ENCODE measurements around the gene PRLHR.
"Not testable (repeated sequence)": the region's sequence is repeated elsewhere in the genome, so short reads cannot be mapped to it uniquely, and the experiment has no call there.

Gene PRLHR

GRCh38 chr10:118613863-118614262, 18.4 kb upstream of the PRLHR start:
- not testable (repeated sequence) for H3K36me3 ChIP-seq (ENCODE audit: insufficient read depth, low read length); H3K9me3 ChIP-seq (ENCODE audit: insufficient read depth, low read depth, low read length); H3K4me3 ChIP-seq (ENCODE audit: low read length); H3K27ac ChIP-seq (ENCODE audit: low read depth, low read length); H3K27me3 ChIP-seq (ENCODE audit: insufficient read depth, low read length); H3K9ac ChIP-seq (ENCODE audit: low read depth, low read length); H3K4me1 ChIP-seq (ENCODE audit: insufficient read depth, low read length)
- 94% methylated on average over 4 of the region's 4 CpGs for WGBS

DNA sequence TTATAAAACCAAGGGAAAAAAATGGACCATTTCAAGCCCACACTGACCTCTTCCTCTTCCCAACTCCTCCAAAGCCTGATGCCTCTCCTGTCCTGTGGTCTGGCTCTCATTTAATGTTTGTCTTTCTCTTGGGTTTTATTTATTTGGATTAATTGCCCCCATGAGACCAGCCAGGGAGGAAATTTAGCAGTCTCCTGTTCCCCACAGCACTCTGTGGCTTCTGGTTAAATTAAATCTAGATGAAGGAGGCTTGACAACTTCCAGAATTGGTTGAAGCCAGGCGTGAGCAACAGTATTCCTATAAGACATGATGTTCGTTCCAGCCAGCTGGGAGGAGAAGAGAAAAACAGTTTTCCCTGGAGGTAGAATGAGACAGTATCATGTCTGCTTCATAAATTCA, 15.1 kb upstream of the PRLHR start:
- WGBS: 90% methylated on average over 2 of the region's 2 CpGs
- H3K4me1 ChIP-seq (ENCODE audit: insufficient read depth, low read length): no peaks in the 10 kb centered on the region
- H3K27ac ChIP-seq (ENCODE audit: low read depth, low read length): no peak overlapping the region
- H3K9me3 ChIP-seq (ENCODE audit: insufficient read depth, low read depth, low read length): peaks cover 14% of the 10 kb centered on the region
- no peaks in the 10 kb centered on the region for H3K36me3 ChIP-seq (ENCODE audit: insufficient read depth, low read length)
- H3K4me3 ChIP-seq (ENCODE audit: low read length): no peak overlapping the region
- no peak overlapping the region for H3K9ac ChIP-seq (ENCODE audit: low read depth, low read length)
- no peaks in the 10 kb centered on the region for H3K27me3 ChIP-seq (ENCODE audit: insufficient read depth, low read length)

- no peak overlapping the region for H3K4me3 ChIP-seq (ENCODE audit: low read length)
- 96% methylated on average over 4 of the region's 4 CpGs for WGBS
- H3K27me3 ChIP-seq (ENCODE audit: insufficient read depth, low read length): no peaks in the 10 kb centered on the region
Measured at GRCh38 chr10:118607768-118608354, 12.4 kb upstream of the PRLHR start.

GRCh38 chr10:118605694-118606093, 10.2 kb upstream of the PRLHR start:
- H3K9ac ChIP-seq (ENCODE audit: low read depth, low read length): no peak overlapping the region
- H3K4me1 ChIP-seq (ENCODE audit: insufficient read depth, low read length): no peaks in the 10 kb centered on the region
- no peak overlapping the region for H3K4me3 ChIP-seq (ENCODE audit: low read length)
- H3K9me3 ChIP-seq (ENCODE audit: insufficient read depth, low read depth, low read length): peaks cover 14% of the 10 kb centered on the region
- H3K27me3 ChIP-seq (ENCODE audit: insufficient read depth, low read length): no peaks in the 10 kb centered on the region
- H3K36me3 ChIP-seq (ENCODE audit: insufficient read depth, low read length): no peaks in the 10 kb centered on the region
- no peak overlapping the region for H3K27ac ChIP-seq (ENCODE audit: low read depth, low read length)
- WGBS: 87% methylated on average over 6 of the region's 10 CpGs

More at GRCh38 chr10:118607768-118608354, 12.4 kb upstream of the PRLHR start:
- Histone ChIP-seq H3K36me3 (ENCODE audit: insufficient read depth, low read length) (no peaks in the 10 kb centered on the region), H3K27ac (ENCODE audit: low read depth, low read length) (no peak overlapping the region), H3K9me3 (ENCODE audit: insufficient read depth, low read depth, low read length) (peaks cover 14% of the 10 kb centered on the region), H3K4me1 (ENCODE audit: insufficient read depth, low read length) (no peaks in the 10 kb centered on the region), H3K9ac (ENCODE audit: low read depth, low read length) (no peak overlapping the region)

DNA sequence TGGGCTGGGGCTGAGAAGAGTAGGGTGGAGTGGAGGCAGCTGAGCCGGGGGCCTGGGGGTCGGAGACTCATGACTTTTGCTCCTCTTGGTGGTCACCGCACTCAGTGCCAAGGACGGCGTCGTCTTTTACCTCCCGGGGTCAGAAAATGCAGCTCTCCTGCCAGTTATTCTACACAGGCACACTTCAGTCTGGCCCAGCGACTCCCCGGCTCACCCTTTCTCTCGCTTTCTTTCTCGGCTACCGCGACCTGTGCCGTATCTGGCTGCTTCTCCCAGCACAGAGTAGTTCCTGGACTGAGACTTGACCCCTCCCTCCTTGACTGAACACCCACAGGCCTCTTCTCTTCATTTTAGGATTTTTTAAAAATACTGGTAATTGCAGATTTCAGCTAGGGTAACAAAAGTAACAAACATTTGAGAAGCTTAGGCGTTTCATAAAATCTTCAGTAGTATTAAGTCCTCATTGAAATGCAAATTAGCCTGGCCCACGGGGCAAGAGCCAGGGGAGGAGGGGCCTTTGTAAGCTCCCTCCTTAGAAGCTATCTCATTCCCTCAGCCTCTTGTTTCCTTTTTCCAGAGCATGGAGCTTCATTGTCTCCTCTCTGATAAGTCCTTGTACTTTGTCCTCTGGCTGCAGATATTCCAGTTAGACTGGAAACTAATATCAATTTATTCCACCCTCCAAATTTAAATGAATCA, 1.1 kb upstream of the PRLHR start:
- Histone ChIP-seq H3K27me3 (ENCODE audit: insufficient read depth, low read length) (peaks cover 47% of the 10 kb centered on the region), H3K4me1 (ENCODE audit: insufficient read depth, low read length) (peaks cover 9% of the 10 kb centered on the region), H3K9me3 (ENCODE audit: insufficient read depth, low read depth, low read length) (no peaks in the 10 kb centered on the region), H3K9ac (ENCODE audit: low read depth, low read length) (no peak overlapping the region), H3K4me3 (ENCODE audit: low read length) (peak overlapping the region; percentile 60), H3K36me3 (ENCODE audit: insufficient read depth, low read length) (no peaks in the 10 kb centered on the region), H3K27ac (ENCODE audit: low read depth, low read length) (no peak overlapping the region)
- WGBS: 2% methylated on average over 16 of the region's 16 CpGs

DNA sequence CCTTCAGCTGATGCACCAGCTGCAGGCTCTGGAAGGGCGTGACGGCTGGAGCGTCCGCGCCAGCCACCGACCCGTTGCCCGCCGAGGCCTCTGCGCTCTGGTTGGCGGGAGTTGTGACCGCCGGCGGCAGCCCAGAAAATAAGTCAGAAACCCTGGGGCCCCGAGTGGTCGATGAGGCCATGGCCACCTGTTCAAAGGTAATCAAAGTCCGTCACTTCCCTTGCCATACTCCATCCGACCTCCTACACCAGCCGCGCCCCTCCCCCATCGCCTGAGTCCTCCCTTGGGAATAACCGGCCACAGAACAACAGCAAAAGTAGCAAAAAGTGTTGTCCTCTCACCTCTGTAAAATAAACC, 406 bp downstream of the PRLHR start:
- peaks cover 47% of the 10 kb centered on the region for H3K27me3 ChIP-seq (ENCODE audit: insufficient read depth, low read length)

GRCh38 chr10:118594392-118595063, 920 bp downstream of the PRLHR start:
- H3K36me3 ChIP-seq (ENCODE audit: insufficient read depth, low read length): no peaks in the 10 kb centered on the region
- no peak overlapping the region for H3K27ac ChIP-seq (ENCODE audit: low read depth, low read length)
- no peaks in the 10 kb centered on the region for H3K9me3 ChIP-seq (ENCODE audit: insufficient read depth, low read depth, low read length)
- H3K27me3 ChIP-seq (ENCODE audit: insufficient read depth, low read length): peaks cover 47% of the 10 kb centered on the region
- peaks cover 9% of the 10 kb centered on the region for H3K4me1 ChIP-seq (ENCODE audit: insufficient read depth, low read length)
- WGBS: 13% methylated on average over 70 of the region's 70 CpGs
- H3K9ac ChIP-seq (ENCODE audit: low read depth, low read length): no peak overlapping the region
- peak overlapping the region; percentile 60; the same call in 1 of the 2 replicates for H3K4me3 ChIP-seq (ENCODE audit: low read length)

More for the DNA sequence above, 406 bp downstream of the PRLHR start:
- Histone ChIP-seq H3K9ac (ENCODE audit: low read depth, low read length) (no peak overlapping the region), H3K36me3 (ENCODE audit: insufficient read depth, low read length) (no peaks in the 10 kb centered on the region), H3K27ac (ENCODE audit: low read depth, low read length) (no peak overlapping the region), H3K4me1 (ENCODE audit: insufficient read depth, low read length) (peaks cover 9% of the 10 kb centered on the region), H3K9me3 (ENCODE audit: insufficient read depth, low read depth, low read length) (no peaks in the 10 kb centered on the region), H3K4me3 (ENCODE audit: low read length) (peak overlapping the region; percentile 60)
- WGBS: 17% methylated on average over 22 of the region's 22 CpGs

GRCh38 chr10:118592675-118593330, 2.6 kb downstream of the PRLHR start:
- H3K27me3 ChIP-seq (ENCODE audit: insufficient read depth, low read length): peaks cover 47% of the 10 kb centered on the region
- no peaks in the 10 kb centered on the region for H3K36me3 ChIP-seq (ENCODE audit: insufficient read depth, low read length)
- H3K4me1 ChIP-seq (ENCODE audit: insufficient read depth, low read length): peaks cover 14% of the 10 kb centered on the region
- WGBS: 92% methylated on average over 2 of the region's 2 CpGs
- H3K27ac ChIP-seq (ENCODE audit: low read depth, low read length): no peak overlapping the region
- no peaks in the 10 kb centered on the region for H3K9me3 ChIP-seq (ENCODE audit: insufficient read depth, low read depth, low read length)
- no peak overlapping the region for H3K9ac ChIP-seq (ENCODE audit: low read depth, low read length)
- no peak overlapping the region for H3K4me3 ChIP-seq (ENCODE audit: low read length)

DNA sequence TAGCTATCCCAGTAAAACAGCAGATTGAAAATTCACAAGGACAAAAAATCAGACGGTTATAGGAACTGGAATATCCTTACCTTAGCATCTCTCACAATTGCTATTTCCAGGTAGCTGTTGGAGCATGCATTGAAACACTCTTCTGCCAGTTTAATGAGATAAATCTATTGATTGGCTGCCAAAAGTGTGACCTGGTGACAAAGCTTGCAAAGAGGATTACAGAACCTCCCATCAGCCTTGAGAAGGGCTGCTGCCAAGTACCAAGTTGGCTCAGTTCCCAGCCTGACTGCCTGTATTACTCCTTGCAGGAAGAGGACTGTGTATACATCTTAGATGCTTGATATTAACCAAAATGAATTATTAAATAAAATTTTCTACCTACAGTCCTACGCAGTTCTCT, 5.1 kb downstream of the PRLHR start:
- Histone ChIP-seq H3K27me3 (ENCODE audit: insufficient read depth, low read length) (peaks cover 36% of the 10 kb centered on the region), H3K9ac (ENCODE audit: low read depth, low read length) (no peak overlapping the region), H3K9me3 (ENCODE audit: insufficient read depth, low read depth, low read length) (no peaks in the 10 kb centered on the region), H3K4me3 (ENCODE audit: low read length) (no peak overlapping the region), H3K27ac (ENCODE audit: low read depth, low read length) (no peak overlapping the region), H3K4me1 (ENCODE audit: insufficient read depth, low read length) (peaks cover 11% of the 10 kb centered on the region; the same call in 1 of the 2 replicates), H3K36me3 (ENCODE audit: insufficient read depth, low read length) (no peaks in the 10 kb centered on the region)
- 75% methylated on average over 1 of the region's 2 CpGs for WGBS

DNA sequence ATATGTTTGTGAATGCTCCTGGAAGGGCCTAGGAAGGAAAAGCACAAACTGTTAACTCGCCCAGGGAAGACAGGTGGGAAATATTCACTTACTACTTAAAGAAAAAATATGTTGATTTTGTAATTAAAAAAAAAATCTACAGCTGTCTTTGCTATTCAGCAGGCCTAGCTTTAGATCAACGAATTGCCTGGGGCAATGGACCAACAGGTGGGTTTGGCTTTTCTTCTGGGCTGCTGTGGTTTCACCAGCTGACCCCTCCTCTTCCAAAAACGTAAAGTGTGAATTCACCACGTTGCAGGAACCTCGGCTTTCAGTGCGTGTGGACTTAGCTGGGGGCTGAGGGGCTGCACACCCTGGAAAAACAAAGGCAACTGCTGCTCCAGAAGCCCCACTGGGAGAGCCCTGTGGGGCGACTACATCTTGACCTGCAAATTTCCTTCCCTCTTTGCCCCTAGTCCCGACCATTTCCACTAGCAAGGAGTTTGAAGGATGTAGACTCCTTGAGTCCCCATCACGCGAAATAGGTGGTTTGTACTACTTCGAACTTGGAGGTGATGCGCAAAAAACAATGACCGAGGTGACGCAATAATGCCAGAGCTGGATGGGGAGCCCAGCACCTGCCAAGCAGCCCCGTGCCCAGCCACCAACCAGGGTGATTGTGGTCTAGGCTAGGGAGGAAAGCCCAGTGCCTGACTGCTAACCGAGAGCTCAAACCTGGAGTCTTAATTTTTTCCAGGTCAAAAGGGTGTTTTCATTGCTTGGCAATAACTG, 7.4 kb downstream of the PRLHR start:
- 76% methylated on average over 15 of the region's 16 CpGs for WGBS
- Histone ChIP-seq H3K4me3 (ENCODE audit: low read length) (no peak overlapping the region), H3K9ac (ENCODE audit: low read depth, low read length) (no peak overlapping the region), H3K27me3 (ENCODE audit: insufficient read depth, low read length) (peaks cover 13% of the 10 kb centered on the region), H3K27ac (ENCODE audit: low read depth, low read length) (no peak overlapping the region), H3K9me3 (ENCODE audit: insufficient read depth, low read depth, low read length) (no peaks in the 10 kb centered on the region), H3K36me3 (ENCODE audit: insufficient read depth, low read length) (no peaks in the 10 kb centered on the region), H3K4me1 (ENCODE audit: insufficient read depth, low read length) (peaks cover 8% of the 10 kb centered on the region; the same call in 1 of the 2 replicates)

Measured in HUES64 (cell line).